NT2/D1 (cell line): Measurements from ENCODE around the gene CTAG1A.
"Not testable (repeated sequence)": the region's sequence is repeated elsewhere in the genome, so short reads cannot be mapped to it uniquely, and the experiment has no call there.

Experiments
- SUZ12 ChIP-seq: IDR thresholded peaks from 2 replicates; pipeline ENCODE4 v1.6.1; 2011; ENCODE audit not compliant: insufficient read length, insufficient read depth; ENCODE audit errors: extremely low read depth
- YY1 ChIP-seq: IDR thresholded peaks from 2 replicates; pipeline ENCODE4 v1.6.1; 2011; ENCODE audit not compliant: insufficient read length, insufficient read depth
- ZNF274 ChIP-seq: IDR thresholded peaks from 2 replicates; pipeline ENCODE4 v1.6.1; 2011; ENCODE audit warnings: mild to moderate bottlenecking, low read depth, low read length

- TF ChIP-seq SUZ12, ZNF274, YY1: not testable (repeated sequence)
Measured at GRCh38 chrX:154633661-154634060, 48.7 kb downstream of the CTAG1A start.
